Medulla oblongata (tissue), 1 donor: ENCODE data around the gene TEAD1.
A peak's percentile ranks its signal among the peaks of the same experiment; 100 is the strongest.

ENCODE experiments used
- DNase-seq: peaks from one replicate; pipeline ENCODE4 v3.0.0-alpha.2; 2015; ENCODE audit errors: extremely low spot score

TEAD1 gene

DNA sequence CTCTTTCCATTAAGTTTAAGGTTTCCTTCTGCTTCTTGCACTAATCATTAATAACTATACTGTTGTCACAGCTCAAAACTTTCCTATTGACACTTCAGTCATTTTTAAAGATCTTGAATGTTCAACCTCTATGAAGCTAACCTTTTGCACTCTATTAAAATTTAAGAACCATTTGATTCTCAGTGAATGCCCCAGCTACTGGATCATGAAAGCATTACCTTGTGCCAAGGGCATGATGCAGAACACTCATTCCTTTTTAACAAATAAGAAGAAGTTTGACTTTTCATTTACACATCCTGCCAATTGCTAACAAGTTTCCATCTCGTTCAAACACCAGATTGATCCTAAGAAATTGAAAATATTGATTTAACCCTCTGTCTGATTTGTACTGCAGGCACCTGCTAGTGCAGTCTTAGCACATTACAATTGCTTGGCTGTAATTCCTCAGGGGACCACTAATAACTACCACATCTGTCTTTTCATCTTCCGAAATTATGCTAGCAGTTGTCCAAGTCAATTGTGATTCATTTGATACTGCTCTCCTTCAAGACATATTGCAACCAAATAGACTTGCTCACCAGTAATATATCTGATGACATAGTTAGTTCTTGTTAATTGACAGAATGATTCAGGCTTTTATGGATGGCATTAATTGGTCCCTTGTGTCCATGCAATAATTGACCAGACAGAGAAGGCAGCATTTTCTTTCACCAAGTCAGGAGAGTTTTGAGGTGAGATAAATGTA lies 158.4 kb downstream of the TEAD1 start:
- no peak for DNase-seq

DNA sequence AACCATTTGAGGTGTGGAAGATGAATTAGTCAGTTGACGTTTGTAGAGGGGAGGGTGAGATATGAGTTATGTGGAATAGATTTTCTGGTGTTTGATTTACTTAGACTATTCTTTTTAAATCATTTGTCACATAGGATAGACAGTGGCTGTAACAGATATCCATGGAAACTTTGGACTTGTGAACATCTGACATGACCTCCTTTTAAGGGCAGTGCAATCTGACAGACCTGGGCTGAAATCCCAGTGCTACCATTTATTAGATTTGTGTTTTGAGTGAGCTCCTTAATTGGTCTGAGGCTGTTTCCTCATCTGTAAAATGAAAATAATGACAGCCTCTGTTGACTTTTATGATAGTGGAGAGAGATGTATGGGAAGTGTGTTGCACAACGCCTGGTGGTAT lies 159.9 kb downstream of the TEAD1 start:
- no peak for DNase-seq

DNA sequence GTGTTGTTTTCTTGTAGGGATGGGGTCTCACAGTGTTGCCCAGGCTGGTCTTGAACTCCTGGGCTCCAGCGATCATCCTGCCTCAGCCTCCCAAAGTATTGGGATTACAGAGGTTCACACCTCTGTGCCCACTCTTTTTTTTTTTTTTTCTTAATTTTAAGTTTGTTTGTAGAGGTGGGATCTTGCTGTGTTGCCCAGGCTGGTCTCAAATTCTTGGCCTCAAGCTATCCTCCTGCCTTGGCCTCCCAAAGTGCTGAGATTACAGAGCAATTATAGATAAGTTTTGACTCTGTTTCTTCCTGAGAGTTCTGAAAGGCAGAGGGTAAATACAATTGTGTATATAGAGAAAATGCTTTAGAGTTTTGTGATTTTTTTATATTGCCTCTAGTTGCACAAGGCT lies 160.4 kb downstream of the TEAD1 start:
- DNase-seq = no peak

DNA sequence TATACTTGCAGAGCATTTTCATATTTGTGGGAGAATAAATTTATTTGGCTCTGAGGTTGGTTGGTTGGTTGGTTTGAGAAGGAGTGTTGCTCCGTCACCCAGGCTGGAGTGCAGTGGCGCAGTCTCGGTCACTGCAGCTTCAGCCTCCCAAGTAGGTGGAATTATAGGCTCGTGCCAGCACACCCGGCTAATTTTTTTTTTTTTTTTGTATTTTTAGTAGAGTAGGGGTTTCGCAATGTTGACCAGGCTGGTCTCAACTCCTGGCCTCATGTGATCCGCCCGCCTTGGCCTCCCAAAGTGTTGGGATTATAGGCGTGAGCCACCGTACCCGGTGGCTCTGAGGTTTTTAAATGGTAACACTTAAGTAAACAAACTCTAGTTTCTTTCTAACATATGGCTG lies 161.1 kb downstream of the TEAD1 start:
- no peak for DNase-seq

DNA sequence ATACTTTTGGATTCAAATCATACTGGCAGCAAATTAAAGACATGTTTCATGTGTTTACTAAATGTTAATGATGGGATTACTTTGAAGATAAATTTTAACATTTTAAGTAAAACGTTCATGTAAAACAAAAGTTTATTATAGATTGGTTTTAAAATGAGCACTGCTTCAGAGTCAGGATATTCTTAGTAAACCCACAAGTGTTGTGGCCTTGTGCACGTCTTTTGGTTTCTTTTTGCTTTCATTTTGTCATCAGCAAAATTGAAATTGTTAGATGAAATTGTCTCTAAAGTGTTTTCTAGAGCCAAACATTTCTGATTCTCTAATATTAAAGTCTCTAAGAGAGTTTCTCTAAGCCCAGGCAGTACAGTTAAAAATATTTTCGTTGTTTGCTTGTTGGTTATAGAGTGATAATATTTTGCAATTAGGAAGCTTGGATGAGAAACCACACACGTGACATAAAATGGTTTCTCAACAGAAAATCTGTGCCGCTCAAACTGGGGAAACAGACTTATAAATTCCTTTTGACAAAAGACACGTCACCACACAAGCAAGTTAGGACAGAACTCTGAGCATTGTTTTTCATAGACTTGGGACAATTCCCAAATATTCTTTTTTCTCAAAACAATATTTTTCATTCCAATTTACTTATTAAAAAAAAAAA lies 164.4 kb downstream of the TEAD1 start:
- no peak for DNase-seq

DNA sequence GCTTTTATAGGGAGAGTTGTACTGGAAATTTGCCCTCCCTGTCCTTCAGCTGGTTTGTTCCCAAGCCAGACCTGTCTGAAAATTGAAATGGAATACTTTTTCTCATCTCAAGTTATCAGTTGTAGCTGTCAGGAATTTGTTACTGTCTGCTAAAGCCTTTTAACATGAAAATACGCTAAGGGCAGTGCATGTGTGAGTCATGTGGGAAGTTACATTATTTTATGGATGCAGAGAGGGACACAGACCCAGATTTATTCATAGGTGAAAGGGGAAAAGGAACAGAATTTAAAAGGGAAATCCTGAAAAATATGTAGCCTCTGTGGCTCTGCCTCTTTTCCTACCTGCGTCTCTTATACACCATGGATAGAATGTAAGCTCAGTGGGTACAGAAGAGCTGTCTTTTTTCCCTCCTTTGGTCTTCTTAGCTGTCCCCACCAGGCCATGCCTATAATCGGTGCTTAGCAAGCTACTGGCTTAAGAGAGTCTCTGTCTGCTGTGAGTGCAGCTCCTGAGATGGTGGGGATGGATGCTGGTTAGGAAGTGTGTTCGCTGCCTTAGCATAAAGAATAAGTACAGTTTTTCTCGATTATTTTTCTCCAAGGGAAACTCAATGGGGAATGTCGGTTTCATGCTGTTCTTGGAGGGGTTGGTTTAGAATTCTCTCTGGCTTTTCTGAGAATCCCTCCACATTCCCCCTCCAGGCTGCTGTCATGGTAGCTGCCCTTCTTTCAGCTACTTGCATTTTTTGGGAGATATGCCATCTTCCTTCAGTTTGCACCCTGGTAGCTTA lies 166.8 kb downstream of the TEAD1 start:
- no peak for DNase-seq

DNA sequence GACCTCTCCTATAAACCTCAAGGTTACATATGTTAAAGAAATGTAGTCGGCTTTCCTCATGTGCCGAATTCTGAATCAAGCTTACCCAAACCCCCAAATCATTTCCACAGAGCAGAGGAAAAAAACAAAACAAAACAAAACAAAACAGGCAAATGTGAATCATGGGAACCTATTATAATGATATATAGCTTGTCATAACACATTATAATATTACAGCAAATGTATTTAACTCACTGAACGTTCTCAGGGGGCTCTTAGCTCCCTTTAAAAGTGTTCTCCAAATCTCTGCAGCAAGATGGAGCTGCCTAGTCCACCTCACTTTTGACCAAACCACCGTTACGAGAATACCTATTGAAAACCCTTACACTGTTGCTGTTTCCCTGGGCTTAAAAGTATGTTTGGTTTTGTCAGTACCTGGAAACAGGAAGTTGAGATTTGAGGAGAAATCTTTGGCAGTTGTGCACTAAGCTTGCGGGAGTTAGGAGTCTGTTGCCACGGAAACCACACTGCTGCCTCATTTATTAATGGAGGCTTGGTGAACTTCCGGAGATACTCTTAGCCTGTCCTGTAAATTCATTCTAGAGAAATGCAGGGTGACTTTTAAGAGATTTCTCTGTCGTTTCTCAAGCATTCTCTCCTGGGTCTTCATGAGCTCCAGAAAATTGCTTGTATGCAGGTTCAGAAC lies 167.9 kb downstream of the TEAD1 start:
- DNase-seq = peak; percentile 44

DNA sequence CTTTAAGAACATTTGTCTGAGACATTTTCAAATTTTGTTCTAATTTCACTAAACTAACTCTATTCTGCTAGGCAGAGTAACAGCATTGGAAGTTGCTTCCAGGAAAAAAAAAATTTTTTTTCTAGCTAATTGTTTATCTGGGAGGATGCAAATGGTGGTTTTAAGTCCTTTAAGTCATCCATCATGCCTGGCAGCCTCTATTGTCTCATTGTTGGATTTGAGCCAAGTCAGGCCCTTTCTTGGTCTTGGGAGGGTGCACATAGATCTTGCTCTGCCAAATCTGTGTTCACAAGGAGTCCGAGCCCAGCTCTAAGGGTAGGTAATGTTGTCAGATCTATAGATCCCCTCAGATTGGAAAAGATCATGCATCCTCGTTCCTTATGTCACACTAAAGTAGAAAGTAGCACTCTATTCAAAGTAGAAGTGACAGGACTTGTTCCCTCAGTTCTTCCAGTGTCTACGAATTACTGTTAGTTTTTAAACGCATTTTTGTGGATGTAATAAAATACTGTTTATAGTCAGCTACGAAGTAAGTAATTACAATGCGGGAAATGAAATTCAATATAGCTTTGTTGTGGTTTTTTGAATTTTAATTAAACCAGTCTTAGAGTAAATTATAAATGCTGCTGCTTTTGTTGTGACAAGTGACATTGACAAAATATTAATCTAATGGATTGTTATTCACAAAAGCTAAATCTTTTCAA lies 168.9 kb downstream of the TEAD1 start:
- peak; percentile 68 for DNase-seq

DNA sequence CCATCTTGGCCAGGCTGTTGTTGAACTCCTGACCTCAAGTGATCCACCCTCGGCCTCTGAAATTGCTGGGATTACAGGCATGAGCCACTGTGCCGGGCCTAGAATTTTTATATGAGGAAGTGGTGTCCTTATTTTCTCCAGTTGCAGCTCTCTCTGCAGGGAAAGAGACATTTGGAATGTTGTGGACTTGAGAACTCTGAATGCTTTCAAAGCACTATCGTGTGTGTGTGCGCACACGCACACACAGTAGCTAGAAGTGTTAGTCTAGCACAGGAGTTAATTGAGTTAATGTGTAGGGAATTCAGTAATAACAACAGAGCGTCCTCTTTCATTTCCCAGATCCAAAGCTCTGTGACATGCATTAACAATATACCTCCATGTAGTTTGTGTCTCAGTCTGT lies 170.9 kb downstream of the TEAD1 start:
- DNase-seq = no peak

DNA sequence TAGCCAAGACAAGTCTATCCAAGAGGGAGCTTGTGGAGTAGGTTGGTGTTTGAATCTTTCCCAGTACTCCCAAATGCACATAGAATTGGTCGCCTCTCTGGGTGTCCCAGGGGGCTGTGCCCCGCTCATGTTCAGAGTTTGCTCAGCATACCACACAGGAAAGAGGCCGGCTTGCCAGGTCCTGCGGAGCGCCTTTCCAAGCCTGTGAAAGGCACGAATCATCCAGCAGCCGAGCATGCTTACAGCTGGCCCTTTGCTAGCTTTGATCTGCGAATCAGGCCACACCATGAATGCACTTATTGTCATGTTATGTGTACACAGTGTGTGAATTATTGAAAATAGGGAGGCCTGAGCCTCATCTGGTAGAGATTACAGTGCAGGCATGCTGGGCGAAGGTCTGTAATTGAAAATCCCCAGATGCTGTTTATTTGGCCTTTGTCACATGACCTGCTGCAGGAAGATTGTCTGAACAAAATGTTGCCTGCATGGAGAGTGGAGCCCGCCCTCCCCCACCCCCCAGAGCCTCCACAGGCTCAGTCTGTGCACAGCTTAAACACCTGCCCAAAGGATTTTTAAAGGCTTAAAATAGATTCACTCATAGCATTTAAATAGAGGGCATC lies 171.6 kb downstream of the TEAD1 start:
- DNase-seq = peak; percentile 54

DNA sequence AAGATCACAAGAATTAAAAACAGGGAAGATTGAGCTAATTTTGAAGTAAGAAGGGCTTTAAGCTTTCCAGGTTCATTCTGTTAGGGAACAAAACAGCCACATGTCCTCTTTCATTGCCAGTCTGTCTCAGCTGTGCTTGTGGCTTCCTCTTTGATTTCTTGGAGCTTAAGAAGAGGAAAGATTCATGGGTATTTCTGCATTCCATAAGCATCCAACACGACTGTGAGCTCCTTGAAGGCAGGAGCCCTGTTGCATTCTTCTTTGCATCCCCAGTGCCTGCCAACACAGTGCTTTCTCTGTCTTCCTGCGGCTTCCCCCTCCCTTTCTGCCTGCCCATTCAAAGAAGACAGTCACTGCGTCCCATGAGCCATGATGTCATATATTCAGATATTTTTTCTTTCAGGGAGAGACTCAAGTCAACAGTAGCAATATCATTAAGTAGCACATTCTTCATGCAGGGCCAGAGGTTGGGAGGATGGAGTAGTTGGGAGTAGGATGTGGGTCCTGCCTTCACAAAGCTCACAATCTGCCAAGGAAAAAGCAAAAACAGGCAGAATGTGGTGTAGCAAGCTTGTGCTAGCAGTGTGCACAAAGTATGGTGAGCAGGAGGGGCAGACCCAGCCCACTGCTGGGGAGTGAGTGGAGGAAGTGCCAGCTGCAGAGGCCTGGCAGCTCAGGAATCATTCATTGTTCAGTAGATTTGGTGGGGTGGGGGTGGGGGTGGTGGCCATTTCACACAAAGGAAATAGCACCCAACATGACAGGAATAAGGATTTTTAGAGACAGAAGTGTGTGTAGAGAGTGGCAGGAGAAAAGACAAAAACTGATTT lies 172.8 kb downstream of the TEAD1 start:
- no peak for DNase-seq

DNA sequence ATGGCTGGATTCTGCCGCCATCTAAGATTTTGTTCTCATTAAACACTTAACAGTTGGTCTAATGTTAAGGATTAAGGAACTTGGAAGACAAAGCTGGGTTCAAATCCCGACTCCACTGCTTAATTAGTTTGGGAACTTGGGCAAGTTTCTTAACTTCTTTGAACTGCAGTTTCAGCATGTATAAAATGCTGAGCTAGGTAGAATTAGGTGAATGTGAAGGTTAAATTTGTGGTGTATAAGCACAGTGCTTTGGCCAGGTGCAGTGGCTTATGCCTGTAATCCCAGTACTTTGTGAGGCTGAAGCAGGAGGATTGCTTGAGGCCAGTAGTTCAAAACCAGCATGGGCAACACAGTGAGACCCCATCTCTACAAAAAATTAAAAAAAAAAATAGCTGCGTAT lies 174.2 kb downstream of the TEAD1 start:
- DNase-seq = no peak

DNA sequence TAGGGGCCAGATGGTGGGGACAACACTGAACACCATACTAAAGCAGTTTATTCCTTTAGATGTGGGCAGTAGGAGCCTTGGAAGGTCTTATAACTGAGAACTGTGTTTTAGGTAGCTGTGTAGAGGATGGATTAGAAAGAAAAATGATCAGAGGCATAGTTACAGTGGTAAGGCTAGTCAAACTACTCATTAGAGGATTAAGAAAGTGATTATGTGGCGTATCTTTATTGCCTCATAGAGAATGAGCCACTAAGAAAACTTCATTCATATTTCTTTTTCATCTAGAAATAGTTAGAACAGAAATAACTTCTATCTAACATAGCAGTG lies 179.1 kb downstream of the TEAD1 start:
- DNase-seq = no peak

DNA sequence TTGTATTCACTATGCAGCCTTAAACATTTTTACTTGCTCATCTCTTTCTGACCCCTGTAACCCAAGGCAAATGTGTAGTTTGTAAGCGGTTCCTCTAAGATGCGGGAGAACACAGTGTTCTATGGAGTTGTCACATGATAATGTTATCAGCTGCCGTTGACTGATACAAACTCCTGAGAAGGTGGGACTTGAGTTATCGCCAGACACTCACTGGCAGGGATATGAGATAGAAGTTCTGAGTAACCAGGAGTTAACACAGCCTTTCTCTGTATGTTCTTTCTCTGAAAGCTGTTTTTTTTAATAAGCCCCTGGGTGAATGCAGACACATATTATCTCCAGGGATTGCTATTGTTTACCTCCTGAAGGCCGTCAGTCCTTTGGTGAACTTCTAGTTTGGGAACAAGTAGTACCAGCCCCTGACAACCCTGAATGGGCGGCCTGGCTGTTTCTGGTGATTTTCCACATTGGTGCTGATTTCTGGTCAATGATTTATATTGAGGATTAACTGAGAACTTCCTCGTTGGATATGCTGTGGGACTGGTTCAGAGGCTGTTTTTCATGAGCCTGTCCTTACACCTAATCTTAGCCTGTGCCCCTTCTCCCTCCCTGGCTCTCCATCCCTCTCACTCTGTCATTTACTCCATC lies 179.6 kb downstream of the TEAD1 start:
- no peak for DNase-seq

DNA sequence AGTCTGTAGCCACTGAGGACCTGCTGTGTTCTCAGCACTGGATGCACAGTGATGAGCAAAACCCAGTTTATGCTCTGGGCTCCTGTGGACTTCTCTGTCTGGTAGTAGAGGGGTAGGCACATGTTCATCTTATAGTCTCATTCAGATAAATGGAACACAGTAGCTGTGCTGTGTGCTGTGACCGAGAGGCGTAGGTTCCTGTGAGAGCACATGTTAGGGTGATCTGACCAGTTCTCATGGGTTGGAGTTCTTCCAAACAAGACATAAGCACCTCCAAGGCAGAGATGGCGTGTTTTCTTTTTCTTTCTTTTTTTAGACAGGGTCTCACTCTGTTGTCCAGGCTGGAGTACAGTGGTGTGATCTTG lies 180.1 kb downstream of the TEAD1 start:
- no peak for DNase-seq

DNA sequence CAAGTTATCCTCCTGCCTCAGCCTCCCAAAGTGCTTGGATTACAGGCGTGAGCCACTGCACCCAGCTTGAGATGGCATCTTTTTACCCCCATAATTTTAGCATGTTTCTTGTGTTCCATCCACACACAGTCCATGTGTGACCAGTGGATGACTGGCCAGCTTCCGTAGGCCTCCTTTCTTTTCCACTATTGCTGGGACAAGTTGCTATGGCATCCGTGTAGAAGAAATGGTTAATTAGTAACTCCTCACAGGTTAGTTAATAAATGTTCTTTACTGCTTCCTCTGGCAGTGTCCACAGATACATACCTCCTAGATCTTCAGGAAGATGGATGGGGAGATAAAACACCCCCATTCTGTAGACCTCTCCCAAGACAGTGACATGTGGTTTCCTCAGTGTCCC lies 180.6 kb downstream of the TEAD1 start:
- DNase-seq = no peak

DNA sequence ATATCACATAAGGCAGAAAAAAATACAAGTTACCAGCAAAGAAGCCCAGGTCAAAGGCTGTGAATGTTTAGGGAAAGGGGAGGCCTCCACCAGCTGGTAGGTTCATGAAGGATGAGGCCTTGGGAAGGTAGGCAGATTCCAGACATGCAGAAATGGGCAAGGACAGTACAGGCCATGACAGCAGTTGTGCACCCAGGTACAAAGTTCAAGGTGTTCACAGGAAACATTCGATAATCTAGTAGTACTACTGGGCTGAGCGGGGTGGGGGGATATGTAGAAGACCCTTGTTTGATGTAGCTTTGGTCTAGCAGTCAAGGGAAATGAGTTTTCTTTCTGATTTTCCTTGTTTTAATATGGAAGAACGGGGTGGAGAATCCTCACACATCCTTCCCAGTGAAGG lies 182.1 kb downstream of the TEAD1 start:
- DNase-seq = no peak

DNA sequence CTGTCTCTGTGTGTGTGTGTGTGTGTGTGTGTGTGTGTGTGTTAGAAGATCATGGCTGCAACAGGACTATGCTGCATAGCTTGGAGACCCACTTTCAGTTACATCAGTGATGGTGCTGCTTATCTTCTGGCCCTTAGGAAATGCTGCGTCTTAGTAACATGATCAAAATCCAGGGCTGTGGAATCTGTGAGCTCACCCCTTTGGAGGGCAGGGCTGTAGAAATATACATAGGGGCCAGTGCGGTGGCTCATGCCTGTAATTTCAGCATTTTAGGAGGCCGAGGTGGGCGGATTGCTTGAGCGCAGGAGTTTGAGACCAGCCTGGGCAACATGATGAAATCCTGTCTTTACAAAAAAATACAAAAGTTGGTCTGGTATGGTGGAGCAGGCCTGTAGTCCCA lies 183.4 kb downstream of the TEAD1 start:
- no peak for DNase-seq

DNA sequence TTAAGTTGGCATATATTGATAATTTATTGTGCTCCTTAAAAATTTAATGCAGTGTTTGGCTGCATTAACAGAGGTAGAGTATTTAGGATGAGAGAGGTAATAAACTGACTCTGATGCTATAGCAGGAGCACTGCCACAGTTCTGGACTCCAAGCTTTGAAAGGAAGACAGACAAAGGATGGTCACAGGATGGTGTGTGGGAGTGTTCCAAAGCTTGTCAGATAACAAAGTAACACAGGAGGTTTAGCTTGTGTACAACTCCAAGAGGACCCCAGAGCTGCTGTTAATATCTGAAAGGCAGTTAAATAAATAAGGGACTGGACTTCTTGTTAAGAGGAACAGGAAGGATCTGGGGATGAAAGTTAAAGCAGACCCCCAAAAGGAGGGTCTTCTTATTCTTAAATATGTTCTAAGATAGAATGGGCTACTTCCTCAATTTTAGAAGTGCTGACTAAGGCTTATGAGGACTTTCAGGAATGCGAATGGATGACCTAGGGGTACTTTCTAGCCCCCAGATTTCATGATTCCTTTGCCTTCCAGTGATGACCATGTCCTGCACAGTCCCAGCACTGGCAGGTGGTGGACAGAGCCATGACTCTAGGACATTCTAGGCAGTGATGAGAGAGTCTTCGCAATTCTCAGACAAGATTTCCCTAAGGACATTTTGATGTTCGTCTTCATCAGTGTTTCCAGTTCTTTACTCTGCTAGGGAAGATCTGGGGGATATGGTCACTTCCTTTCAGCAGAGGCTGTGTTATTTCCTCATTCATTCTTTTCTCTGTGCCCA lies 185.8 kb downstream of the TEAD1 start:
- DNase-seq = no peak
